Prostate gland (tissue), 2 donors: ENCODE results near the gene HCN3.

Experiments
- CTCF ChIP-seq, 4 experiments: fragments of 200-600 bp in 2 of 4; fragments of 450-650 bp in 2 of 4; sonication (generic) in 2 of 4; IDR thresholded peaks; 1 replicate in 3 of 4; 2 replicates in 1 of 4; pipeline ENCODE4 v1.5.1; 2016 to 2019; ENCODE audit warnings: antibody characterized with exemption in 4 of 4, mild to moderate bottlenecking in 2 of 4, moderate library complexity in 2 of 4
- POLR2A ChIP-seq: fragments of 450-650 bp; IDR thresholded peaks from one replicate; pipeline ENCODE4 v1.6.1; 2016; ENCODE audit warnings: antibody characterized with exemption, mild to moderate bottlenecking

DNA sequence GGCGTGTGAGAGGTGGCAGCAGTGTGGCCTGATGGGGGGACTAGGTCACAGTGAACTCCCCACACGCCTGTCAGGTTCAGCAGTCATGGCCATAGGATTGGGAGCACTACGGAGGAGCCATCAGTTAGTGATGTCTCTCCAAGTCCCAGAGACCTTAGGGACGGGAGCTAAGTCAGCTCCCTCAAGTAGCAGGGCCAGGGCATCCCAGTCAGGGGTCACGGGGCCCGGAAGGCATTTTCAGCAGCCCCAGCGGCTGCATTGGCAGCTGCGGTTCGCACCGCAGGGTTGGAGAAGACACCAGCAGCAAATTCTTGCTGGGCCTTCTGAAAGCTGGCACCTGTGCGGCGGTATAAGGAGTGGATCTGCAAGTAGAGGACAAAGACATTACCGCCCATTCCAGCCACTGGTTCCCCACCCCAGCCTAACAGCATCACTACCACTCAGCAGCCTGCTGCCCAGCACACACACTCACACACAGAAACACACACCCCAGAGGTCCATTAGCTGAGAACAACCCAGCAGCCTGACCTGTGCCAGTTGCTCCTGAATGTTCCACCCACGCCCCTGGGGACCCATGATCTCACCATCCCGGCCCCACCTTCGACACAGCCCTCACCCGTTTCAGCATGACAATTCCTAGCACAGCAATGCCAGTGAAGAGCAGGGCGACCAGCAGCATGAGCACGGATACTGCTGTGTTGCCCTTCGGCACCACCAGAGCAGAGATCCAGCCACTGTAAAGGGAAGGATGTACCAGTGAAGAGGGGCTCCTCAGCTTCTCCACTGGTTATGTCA lies 21.0 kb upstream of the HCN3 start:
- TF ChIP-seq CTCF (IDR thresholded peaks at IDR 0.05): no peak
- no peak for TF ChIP-seq POLR2A
